ENCODE measurements around the gene SPSB1. TPM values are rescaled to one million over a fixed set of nuclear protein-coding genes. Genes with fewer than 3 reads are reported as not detected.

SPSB1 gene
- total RNA-seq, 2 donors from 2014 or later = 12.2 to 15.6 TPM

DNA sequence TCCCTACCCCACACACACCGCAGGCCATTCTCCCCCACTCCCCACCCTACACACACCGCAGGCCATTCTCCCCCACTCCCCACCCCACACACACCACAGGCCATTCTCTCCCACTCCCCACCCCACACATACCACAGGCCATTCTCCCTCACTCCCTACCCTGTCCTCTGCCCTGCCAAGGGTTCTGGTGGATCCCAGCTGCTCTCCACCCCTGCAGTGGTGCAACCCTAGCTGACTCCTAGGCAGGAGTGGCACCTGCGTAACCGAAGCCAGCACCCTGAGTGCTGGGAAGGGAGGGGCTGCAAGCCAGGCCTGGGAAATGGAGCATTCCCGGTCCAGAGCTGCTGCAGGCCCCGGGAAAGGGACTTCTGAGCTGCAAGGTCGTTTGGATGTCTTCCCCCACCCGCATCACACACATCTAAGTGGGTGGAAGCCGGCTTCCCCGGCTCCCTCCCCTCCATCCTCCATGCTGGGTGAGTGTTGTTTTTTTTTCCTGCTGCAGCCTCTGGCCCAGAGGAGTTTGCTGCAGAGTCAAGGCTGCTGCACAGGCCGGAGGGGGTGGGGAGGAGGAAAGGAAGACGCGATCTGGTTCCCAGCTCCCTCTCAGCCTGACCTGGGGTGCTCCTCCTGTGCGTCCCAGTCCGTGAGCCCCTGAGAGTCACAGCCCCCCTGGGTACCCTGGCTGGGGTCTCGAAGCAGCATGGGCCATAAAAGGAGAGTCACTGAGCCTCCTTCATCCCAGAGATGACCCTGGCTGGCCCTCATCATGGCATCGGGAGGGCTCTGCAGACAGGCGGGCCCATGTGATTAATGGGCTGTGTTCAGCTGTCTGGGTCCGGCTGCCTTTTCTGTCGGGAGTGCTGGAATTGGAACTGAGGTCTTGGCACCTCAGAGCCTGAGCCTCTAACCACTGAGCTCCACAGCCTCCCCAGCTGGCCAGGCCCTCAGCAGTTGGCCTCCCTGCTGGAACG lies 42.0 kb upstream of the SPSB1 start:
- H3K4me1 Mint-ChIP-seq (ENCODE audit: low read depth) = peaks cover 13% of the 10 kb centered on the region
- DNase-seq (no peak), ATAC-seq (replicated peaks in 1 of 2) (peak in 1 of 2 donors; percentile 7)
- H3K27me3 Mint-ChIP-seq (ENCODE audit: low read depth) = no peaks in the 10 kb centered on the region
- H3K9me3 Mint-ChIP-seq = no peaks in the 10 kb centered on the region
- no peaks in the 10 kb centered on the region for H3K36me3 Mint-ChIP-seq (ENCODE audit: insufficient read depth in 2 of 2)
- H3K4me3 Mint-ChIP-seq = no peak overlapping the region
- H3K27ac Mint-ChIP-seq = no peak overlapping the region

DNA sequence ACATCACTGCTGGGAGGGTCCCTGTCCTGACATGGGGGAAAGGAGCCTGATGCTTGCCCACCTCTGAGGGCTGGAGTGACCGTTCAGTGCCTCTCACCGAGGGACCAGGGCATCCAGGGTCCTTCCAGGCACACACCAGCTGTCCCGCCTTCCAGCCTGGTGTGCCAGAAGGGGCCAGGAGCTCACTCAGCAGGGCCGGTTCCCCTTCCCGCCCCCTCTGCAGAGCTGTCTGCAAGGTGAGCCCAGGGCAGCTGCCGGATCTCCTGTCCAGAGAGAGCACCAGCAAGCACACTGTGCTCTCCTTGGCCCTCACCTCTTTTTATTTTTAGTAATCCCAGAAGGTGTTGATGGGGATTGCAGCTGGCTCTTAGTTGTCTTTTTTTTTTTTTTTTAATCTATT lies 41.2 kb upstream of the SPSB1 start:
- ATAC-seq (replicated peaks in 1 of 2) (no peak), DNase-seq (no peak)
- Mint-ChIP-seq H3K27ac (no peak overlapping the region), H3K36me3 (ENCODE audit: insufficient read depth in 2 of 2) (no peaks in the 10 kb centered on the region), H3K27me3 (ENCODE audit: low read depth) (no peaks in the 10 kb centered on the region), H3K9me3 (no peaks in the 10 kb centered on the region), H3K4me1 (ENCODE audit: low read depth) (peaks cover 13% of the 10 kb centered on the region), H3K4me3 (no peak overlapping the region)

DNA sequence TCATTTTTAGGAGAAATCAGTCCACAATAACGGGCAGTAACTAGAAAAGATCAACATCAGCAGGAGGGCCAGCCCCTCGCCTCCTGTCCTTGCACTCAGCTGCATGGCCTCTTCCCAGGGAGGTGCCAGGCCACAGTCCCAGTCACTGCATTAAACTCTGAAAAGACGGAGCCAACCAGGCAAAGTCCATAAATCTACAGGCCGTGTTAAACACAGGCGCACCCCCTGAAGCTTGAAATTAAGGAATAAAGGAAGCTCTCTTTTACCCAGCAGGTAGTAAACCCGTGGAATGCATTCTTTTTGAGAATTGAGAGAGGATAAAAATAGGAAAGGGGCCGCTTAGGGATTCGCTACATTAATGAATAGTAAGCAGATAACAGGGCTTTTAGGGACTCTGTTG lies 39.7 kb upstream of the SPSB1 start:
- no peak overlapping the region for H3K27ac Mint-ChIP-seq
- H3K4me3 Mint-ChIP-seq = no peak overlapping the region
- DNase-seq (no peak), ATAC-seq (replicated peaks in 1 of 2) (no peak)
- no peaks in the 10 kb centered on the region for H3K36me3 Mint-ChIP-seq (ENCODE audit: insufficient read depth in 2 of 2)
- peaks cover 0 to under 1% of the 10 kb centered on the region in 2 donors for H3K9me3 Mint-ChIP-seq
- H3K27me3 Mint-ChIP-seq (ENCODE audit: low read depth) = no peaks in the 10 kb centered on the region
- peaks cover 13% of the 10 kb centered on the region for H3K4me1 Mint-ChIP-seq (ENCODE audit: low read depth)

DNA sequence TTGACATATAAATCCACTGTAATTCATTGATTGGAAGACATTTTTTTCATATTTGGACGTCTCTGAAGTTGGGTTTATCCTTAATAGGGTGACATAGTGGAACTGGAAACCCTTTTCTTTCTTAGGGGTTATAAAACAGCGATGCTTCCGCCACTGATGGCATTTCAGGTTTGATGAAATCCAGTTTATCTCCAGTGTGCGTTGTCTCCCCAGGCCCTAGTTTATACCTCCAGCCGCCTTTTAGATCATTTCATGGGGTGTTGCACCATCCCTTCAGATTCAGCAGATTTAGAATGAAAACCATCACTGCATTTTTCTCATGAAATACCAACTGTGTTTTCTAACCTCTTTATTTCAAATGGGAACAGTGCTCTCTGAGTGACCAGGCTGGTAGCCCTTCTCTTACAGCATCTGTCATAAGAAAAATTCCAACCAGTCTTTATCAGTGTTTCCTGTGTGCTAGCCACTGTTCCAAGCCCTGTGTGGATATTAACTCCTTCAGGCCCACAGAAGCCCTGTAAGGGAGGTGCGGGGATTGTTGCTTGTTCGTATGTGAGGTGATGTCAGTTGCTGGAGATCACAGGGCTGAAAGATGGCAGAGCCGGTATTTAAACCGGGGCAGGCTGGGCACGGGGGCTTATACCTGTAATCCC lies 39.1 kb upstream of the SPSB1 start:
- Mint-ChIP-seq H3K27me3 (ENCODE audit: low read depth) (no peaks in the 10 kb centered on the region), H3K9me3 (peaks cover 1 to 5% of the 10 kb centered on the region in 2 donors), H3K4me3 (no peak overlapping the region), H3K4me1 (ENCODE audit: low read depth) (peaks cover 13% of the 10 kb centered on the region), H3K27ac (no peak overlapping the region), H3K36me3 (ENCODE audit: insufficient read depth in 2 of 2) (peaks cover 2% of the 10 kb centered on the region in 2 donors)
- ATAC-seq (replicated peaks in 1 of 2) = no peak
- no peak for DNase-seq

DNA sequence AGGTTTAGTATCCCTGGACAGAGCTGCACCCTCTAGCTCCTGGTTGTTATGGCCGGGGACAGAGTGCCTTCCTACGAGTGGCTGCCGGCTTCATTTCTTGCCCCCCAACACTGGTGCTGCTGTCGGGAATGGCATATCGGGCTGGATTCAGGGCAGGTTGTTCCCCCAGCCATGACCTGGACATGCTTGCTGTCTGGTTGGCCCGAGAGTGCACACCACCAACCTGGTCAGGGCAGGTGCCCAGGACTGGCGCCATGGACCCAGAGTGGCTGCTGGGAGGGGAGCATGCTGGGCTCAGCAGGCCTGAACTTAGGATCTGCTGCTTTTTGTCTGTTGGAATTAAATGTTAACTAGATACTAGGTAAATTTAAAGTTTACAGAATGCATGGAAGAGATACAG lies 36.4 kb upstream of the SPSB1 start:
- ATAC-seq (replicated peaks in 1 of 2) (no peak), DNase-seq (no peak)
- Mint-ChIP-seq H3K4me3 (no peak overlapping the region), H3K27me3 (ENCODE audit: low read depth) (no peaks in the 10 kb centered on the region), H3K36me3 (ENCODE audit: insufficient read depth in 2 of 2) (peaks cover 19 to 20% of the 10 kb centered on the region in 2 donors), H3K9me3 (peaks cover 15 to 19% of the 10 kb centered on the region in 2 donors), H3K4me1 (ENCODE audit: low read depth) (peaks cover 13% of the 10 kb centered on the region), H3K27ac (no peak overlapping the region)

DNA sequence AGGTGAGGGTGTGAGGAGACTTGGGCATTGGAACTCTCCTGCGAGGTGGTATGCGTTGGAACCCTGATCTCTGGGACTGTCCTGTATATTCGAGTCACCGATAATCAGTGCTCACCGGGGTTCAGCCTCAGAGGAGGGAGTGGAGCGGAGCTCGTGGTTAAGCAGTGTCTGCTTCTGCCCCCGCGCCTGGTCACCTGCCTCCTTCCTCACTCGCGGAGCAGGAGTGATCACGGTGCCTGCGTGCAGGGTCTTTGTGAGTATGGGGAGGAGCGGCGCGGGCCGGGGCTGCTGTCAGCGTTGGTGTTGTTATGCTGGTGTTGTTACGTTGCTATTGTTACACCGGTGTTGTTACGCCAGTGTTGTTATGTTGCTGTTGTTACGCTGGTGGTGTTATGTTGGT lies 34.8 kb upstream of the SPSB1 start:
- peaks cover 15 to 19% of the 10 kb centered on the region in 2 donors for H3K9me3 Mint-ChIP-seq
- peaks cover 13% of the 10 kb centered on the region for H3K4me1 Mint-ChIP-seq (ENCODE audit: low read depth)
- H3K4me3 Mint-ChIP-seq = no peak overlapping the region
- DNase-seq (no peak), ATAC-seq (replicated peaks in 1 of 2) (no peak)
- H3K27ac Mint-ChIP-seq = no peak overlapping the region
- no peaks in the 10 kb centered on the region for H3K27me3 Mint-ChIP-seq (ENCODE audit: low read depth)
- peaks cover 19 to 20% of the 10 kb centered on the region in 2 donors for H3K36me3 Mint-ChIP-seq (ENCODE audit: insufficient read depth in 2 of 2)

DNA sequence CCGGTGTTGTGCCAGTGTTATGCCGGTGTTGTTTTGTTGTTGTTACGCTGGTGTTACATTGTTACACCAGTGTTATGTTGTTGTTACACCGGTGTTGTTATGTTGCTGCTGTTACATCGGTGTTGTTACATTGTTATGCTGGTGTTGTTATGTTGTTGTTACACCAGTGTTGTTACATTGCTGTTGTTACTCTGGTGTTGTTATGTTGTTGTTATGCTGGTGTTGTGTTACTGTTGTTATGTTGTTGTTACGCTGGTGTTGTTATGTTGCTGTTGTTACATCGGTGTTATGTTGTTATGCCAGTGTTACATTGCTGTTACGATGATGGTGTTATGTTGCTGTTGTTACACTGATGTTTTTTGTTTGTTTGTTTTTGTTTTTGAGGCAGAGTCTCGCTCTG lies 34.1 kb upstream of the SPSB1 start:
- peaks cover 15 to 19% of the 10 kb centered on the region in 2 donors for H3K9me3 Mint-ChIP-seq
- H3K4me1 Mint-ChIP-seq (ENCODE audit: low read depth) = peaks cover 13% of the 10 kb centered on the region
- peaks cover 19 to 20% of the 10 kb centered on the region in 2 donors for H3K36me3 Mint-ChIP-seq (ENCODE audit: insufficient read depth in 2 of 2)
- no peak overlapping the region for H3K4me3 Mint-ChIP-seq
- no peak overlapping the region for H3K27ac Mint-ChIP-seq
- ATAC-seq (replicated peaks in 1 of 2) (no peak), DNase-seq (no peak)
- H3K27me3 Mint-ChIP-seq (ENCODE audit: low read depth) = no peaks in the 10 kb centered on the region

DNA sequence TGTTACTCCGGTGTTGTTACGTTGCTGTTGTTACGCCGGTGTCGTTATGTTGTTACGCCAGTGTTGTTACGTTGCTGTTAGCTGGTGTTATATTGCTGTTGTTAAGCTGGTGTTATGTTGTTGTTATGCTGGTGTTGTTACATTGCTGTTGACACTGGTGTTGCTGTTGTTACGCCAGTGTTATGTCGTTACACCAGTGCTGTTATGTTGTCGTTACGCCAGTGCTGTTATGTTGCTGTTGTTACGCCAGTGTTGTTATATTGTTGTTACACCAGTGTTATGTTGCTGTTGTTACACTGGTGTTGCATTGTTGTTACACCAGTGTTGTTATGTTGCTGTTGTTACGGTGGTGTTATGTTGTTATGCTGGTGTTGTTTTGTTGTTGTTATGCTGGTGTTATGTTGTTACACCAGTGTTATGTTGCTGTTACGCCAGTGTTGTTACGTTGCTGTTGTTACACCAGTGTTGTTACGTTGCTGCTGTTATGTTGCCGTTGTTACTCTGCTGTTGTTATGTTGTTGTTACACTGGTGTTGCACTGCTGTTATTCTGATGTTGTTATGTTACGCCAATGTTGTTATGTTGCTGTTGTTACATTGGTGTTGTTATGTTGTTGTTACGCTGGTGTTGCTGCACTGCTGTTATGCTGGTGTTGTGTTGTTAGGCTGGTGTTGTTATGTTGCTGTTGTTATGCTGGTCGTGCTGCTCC lies 32.5 kb upstream of the SPSB1 start:
- Mint-ChIP-seq H3K4me1 (ENCODE audit: low read depth) (peaks cover 4% of the 10 kb centered on the region), H3K4me3 (no peak overlapping the region), H3K27ac (no peak overlapping the region), H3K9me3 (peaks cover 15 to 19% of the 10 kb centered on the region in 2 donors), H3K36me3 (ENCODE audit: insufficient read depth in 2 of 2) (peaks cover 19 to 20% of the 10 kb centered on the region in 2 donors), H3K27me3 (ENCODE audit: low read depth) (no peaks in the 10 kb centered on the region)
- DNase-seq (no peak), ATAC-seq (replicated peaks in 1 of 2) (no peak)

DNA sequence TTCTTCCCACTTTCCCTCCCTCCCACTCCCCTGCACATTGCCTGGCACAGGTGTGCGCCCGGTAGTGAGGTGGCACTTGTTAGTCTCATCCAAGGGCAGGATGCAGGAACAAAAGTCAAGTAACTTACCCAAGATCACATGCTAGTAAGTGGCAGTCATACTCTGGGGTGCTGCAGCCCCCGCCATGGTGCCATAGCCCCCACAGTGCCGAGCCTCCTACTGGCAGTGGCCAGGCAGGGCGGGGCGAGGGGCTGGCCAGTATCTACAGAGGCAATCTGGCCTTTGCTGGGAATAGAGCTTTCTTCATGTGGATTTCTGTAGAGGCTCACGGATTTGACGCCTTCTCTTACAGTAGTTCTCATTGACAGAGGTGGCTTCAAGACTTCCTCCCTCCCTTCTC lies 31.2 kb upstream of the SPSB1 start:
- peaks cover 19 to 20% of the 10 kb centered on the region in 2 donors for H3K36me3 Mint-ChIP-seq (ENCODE audit: insufficient read depth in 2 of 2)
- no peak for ATAC-seq (replicated peaks in 1 of 2)
- no peaks in the 10 kb centered on the region for H3K27me3 Mint-ChIP-seq (ENCODE audit: low read depth)
- no peak overlapping the region for H3K27ac Mint-ChIP-seq
- H3K4me1 Mint-ChIP-seq (ENCODE audit: low read depth) = peaks cover 4% of the 10 kb centered on the region
- no peak overlapping the region for H3K4me3 Mint-ChIP-seq
- H3K9me3 Mint-ChIP-seq = peaks cover 15 to 19% of the 10 kb centered on the region in 2 donors
- DNase-seq = no peak

DNA sequence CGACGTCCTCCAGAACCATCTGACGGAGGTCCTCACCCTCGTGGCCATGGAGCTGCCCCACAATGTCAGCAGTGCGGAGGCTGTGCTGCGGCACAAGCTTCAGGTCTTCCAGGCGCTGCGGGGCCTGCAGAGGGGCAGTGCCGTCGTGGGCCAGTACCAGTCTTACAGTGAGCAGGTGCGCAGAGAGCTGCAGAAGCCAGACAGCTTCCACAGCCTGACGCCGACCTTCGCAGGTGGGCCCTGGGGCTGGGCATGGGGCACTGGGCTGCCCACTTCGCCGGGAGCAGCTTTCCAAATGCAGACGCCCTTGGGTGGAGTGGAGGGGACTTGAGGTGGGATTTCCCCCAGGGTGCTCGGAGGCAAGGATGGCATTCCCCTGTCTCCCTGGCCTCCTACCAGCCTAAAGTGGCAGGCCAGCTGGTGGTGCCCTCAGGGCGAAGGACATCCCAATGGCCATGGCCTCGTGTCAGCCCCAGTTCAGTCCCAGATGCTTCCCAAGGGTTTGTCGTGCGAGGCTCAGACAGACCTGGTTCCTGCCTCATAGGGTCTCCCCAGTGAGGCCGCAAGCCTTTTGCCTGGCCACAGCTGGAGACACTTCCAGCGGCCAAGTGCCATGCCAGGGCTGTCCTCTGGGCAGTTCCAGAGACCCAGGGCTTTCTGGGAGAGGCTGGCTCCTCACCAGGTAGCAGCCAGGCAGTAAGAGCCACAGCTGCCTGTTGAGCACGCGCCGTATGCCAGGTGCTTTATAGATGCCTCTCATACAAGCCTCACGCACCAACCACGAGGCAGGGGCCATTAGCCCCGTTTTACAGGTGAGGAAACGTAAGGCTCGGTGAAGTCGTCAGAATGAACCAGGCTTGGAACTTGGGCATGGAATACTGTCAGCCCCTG lies 30.4 kb upstream of the SPSB1 start:
- peaks cover 19 to 20% of the 10 kb centered on the region in 2 donors for H3K36me3 Mint-ChIP-seq (ENCODE audit: insufficient read depth in 2 of 2)
- no peak overlapping the region for H3K4me3 Mint-ChIP-seq
- peaks cover 15 to 19% of the 10 kb centered on the region in 2 donors for H3K9me3 Mint-ChIP-seq
- H3K4me1 Mint-ChIP-seq (ENCODE audit: low read depth) = peaks cover 11% of the 10 kb centered on the region
- H3K27me3 Mint-ChIP-seq (ENCODE audit: low read depth) = no peaks in the 10 kb centered on the region
- ATAC-seq (replicated peaks in 1 of 2) (no peak), DNase-seq (no peak)
- no peak overlapping the region for H3K27ac Mint-ChIP-seq

DNA sequence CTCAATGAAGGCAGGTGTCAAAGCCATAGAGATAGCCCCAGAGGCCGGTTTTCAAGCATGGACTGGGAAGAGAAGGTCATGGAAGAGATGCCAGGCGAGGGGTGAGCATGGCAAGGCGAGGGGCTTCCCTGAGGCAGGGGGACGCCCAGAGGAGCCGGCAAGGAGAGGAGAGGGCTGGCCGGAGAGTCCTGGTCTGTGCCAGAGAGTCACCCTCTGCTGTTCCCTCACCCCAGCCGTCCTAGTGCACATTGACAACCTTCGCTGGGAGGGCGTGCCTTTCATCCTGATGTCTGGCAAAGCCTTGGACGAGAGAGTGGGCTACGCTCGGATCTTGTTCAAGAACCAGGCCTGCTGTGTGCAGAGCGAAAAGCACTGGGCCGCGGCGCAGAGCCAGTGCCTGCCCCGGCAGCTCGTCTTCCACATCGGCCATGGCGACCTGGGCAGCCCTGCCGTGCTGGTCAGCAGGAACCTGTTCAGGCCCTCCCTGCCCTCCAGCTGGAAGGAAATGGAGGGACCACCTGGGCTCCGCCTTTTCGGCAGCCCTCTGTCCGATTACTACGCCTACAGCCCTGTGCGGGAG lies 29.3 kb upstream of the SPSB1 start:
- no peak for ATAC-seq (replicated peaks in 1 of 2)
- Mint-ChIP-seq H3K4me1 (ENCODE audit: low read depth) (peaks cover 14% of the 10 kb centered on the region), H3K4me3 (no peak overlapping the region), H3K9me3 (peaks cover 15 to 16% of the 10 kb centered on the region in 2 donors), H3K27me3 (ENCODE audit: low read depth) (no peaks in the 10 kb centered on the region), H3K36me3 (ENCODE audit: insufficient read depth in 2 of 2) (peaks cover 18 to 19% of the 10 kb centered on the region in 2 donors), H3K27ac (no peak overlapping the region)
- no peak for DNase-seq
